Keratinocyte (primary cell): Measurements from ENCODE around the gene FAF1. TPM values are rescaled to one million over a fixed set of nuclear protein-coding genes. Genes with fewer than 3 reads are reported as not detected.
"Not testable (repeated sequence)": the region's sequence is repeated elsewhere in the genome, so short reads cannot be mapped to it uniquely, and the experiment has no call there.

Source experiments
- DNase-seq: peaks from one replicate; pipeline ENCODE4 v3.0.0-alpha.2; 2011; ENCODE audit warnings: low read depth, missing footprints, low spot score
- FAIRE-seq: peaks from 2 replicates; lab custom pipeline; 2011; peaks lifted over from hg19 to GRCh38; lab: Jason Lieb, UNC
- H2AFZ ChIP-seq: 2 replicates; pipeline ENCODE4 v1.6.0; 2012; ENCODE audit warnings: low read length, control low read depth, inconsistent platforms; ENCODE audit not compliant: control insufficient read depth
- H3K27ac ChIP-seq: 2 replicates; pipeline ENCODE4 v1.5.1; 2011; ENCODE audit warnings: low read length; ENCODE audit not compliant: control insufficient read depth, insufficient read depth
- H3K27me3 ChIP-seq: 3 replicates; pipeline ENCODE4 v1.6.0; 2011; ENCODE audit warnings: low read length; ENCODE audit not compliant: control insufficient read depth, insufficient read depth; ENCODE audit errors: extremely low read depth
- H3K36me3 ChIP-seq, 2 experiments: 2 replicates in 1 of 2; 3 replicates in 1 of 2; pipeline ENCODE4 v1.5.1; 2011; ENCODE audit warnings: low read length in 2 of 2, mild to moderate bottlenecking in 1 of 2; ENCODE audit not compliant: control insufficient read depth in 2 of 2, insufficient read depth in 2 of 2; ENCODE audit errors: extremely low read depth in 1 of 2
- H3K4me1 ChIP-seq: 3 replicates; pipeline ENCODE4 v1.5.1; 2011; ENCODE audit warnings: low read length; ENCODE audit not compliant: control insufficient read depth, insufficient read depth; ENCODE audit errors: extremely low read depth
- H3K4me2 ChIP-seq: 3 replicates; pipeline ENCODE4 v1.6.0; 2011; ENCODE audit warnings: low read depth, low read length; ENCODE audit not compliant: control insufficient read depth, insufficient read depth; ENCODE audit errors: extremely low read depth
- H3K4me3 ChIP-seq, 3 experiments: fragments of 200-600 bp in 1 of 3; sonication (generic) in 1 of 3; 2 replicates in 2 of 3; 3 replicates in 1 of 3; pipeline ENCODE4 v1.5.1; 2011 to 2016; ENCODE audit warnings: low read length in 3 of 3, mild to moderate bottlenecking in 3 of 3, control low read depth in 2 of 3, inconsistent platforms in 1 of 3, low read depth in 1 of 3, mixed read lengths in 1 of 3, mixed run types in 1 of 3, moderate library complexity in 1 of 3; ENCODE audit not compliant: control insufficient read depth in 2 of 3, insufficient read depth in 2 of 3; ENCODE audit errors: extremely low read depth in 1 of 3
- H3K79me2 ChIP-seq: 2 replicates; pipeline ENCODE4 v1.6.0; 2012; ENCODE audit warnings: low read length; ENCODE audit not compliant: control insufficient read depth, insufficient read depth
- H3K9ac ChIP-seq: 3 replicates; pipeline ENCODE4 v1.6.0; 2011; ENCODE audit warnings: low read length; ENCODE audit not compliant: control insufficient read depth, insufficient read depth; ENCODE audit errors: extremely low read depth
- H3K9me1 ChIP-seq: 3 replicates; pipeline ENCODE4 v1.6.0; 2011; ENCODE audit warnings: low read length; ENCODE audit not compliant: control insufficient read depth, insufficient read depth; ENCODE audit errors: extremely low read depth
- H3K9me3 ChIP-seq: 2 replicates; pipeline ENCODE4 v1.5.1; 2012; ENCODE audit warnings: low read depth, low read length; ENCODE audit not compliant: control insufficient read depth
- H4K20me1 ChIP-seq: 3 replicates; pipeline ENCODE4 v1.6.0; 2011; ENCODE audit warnings: low read length; ENCODE audit not compliant: control insufficient read depth, insufficient read depth; ENCODE audit errors: extremely low read depth
- EZH2 ChIP-seq: IDR thresholded peaks from one replicate; pipeline ENCODE4 v1.6.1; 2012; ENCODE audit warnings: inconsistent platforms, mild to moderate bottlenecking, low read length, moderate library complexity
- dilution Hi-C: fragments of 300-500 bp; cut with MboI; formaldehyde crosslinking; loops from one replicate; pipeline ENCODE4 v1.7.0; 2020; ENCODE audit warnings: low sequenced_read_pairs; ENCODE audit not compliant: extremely low pct_ligation_motif_present
- polyA minus RNA-seq, 3 experiments: library from RNA; depleted of rRNA, polyadenylated mRNA; stranded (reverse); fragments of >200 nt; gene quantifications; 1 replicate in 1 of 3; 2 replicates in 1 of 3; 3 replicates in 1 of 3; pipeline ENCODE4 v1.2.3, GENCODE V29; 2011
- polyA plus RNA-seq, 5 experiments: library from polyadenylated mRNA; depleted of rRNA in 3 of 5; stranded (reverse) in 3 of 5; stranded (forward) in 1 of 5; unstranded in 1 of 5; fragments of >200 nt; gene quantifications; 1 replicate in 1 of 5; 2 replicates in 3 of 5; 3 replicates in 1 of 5; pipeline versions ENCODE4 v1.2.1 to v1.2.3, GENCODE V29; 2011 to 2012; ENCODE audit warnings: missing spikeins in 2 of 5, low read depth in 1 of 5, low replicate concordance in 1 of 5
- TF ChIP-seq, protein P1 (sequence below), 3 experiments: IDR thresholded peaks in 1 of 3; conservative IDR thresholded peaks in 1 of 3; optimal IDR thresholded peaks in 1 of 3; 2 replicates in 2 of 3; 3 replicates in 1 of 3; pipeline versions ENCODE3 to v1.5.1; 2011; ENCODE audit warnings: low read length in 3 of 3, mild to moderate bottlenecking in 3 of 3, moderate library complexity in 2 of 3, control low read depth in 1 of 3, inconsistent platforms in 1 of 3; ENCODE audit not compliant: insufficient read depth in 2 of 3; ENCODE audit errors: extremely low read depth in 1 of 3

FAF1 gene
- polyA plus RNA-seq (18.6 to 33.1 TPM (median 21.1 TPM) in 3 replicates), polyA minus RNA-seq (5.6 to 62.2 TPM (median 23.3 TPM) in 3 replicates)
- polyA plus RNA-seq (2011; ENCODE audit: low read depth): 45.0 TPM
- polyA plus RNA-seq (2011; cell fraction: cytosol; rRNA removed): 23.1 and 33.9 TPM in 2 replicates
- polyA plus RNA-seq (2011; cell fraction: nucleus; rRNA removed): 16.0 and 18.3 TPM in 2 replicates
- polyA plus RNA-seq (2012; ENCODE audit: low replicate concordance): 37.6 and 45.9 TPM in 2 replicates
- 12.7 TPM for polyA minus RNA-seq (2011; cell fraction: cytosol; rRNA and poly(A)+ RNA removed)
- polyA minus RNA-seq (2011; cell fraction: nucleus; rRNA and poly(A)+ RNA removed): 16.0 and 44.8 TPM in 2 replicates

DNA sequence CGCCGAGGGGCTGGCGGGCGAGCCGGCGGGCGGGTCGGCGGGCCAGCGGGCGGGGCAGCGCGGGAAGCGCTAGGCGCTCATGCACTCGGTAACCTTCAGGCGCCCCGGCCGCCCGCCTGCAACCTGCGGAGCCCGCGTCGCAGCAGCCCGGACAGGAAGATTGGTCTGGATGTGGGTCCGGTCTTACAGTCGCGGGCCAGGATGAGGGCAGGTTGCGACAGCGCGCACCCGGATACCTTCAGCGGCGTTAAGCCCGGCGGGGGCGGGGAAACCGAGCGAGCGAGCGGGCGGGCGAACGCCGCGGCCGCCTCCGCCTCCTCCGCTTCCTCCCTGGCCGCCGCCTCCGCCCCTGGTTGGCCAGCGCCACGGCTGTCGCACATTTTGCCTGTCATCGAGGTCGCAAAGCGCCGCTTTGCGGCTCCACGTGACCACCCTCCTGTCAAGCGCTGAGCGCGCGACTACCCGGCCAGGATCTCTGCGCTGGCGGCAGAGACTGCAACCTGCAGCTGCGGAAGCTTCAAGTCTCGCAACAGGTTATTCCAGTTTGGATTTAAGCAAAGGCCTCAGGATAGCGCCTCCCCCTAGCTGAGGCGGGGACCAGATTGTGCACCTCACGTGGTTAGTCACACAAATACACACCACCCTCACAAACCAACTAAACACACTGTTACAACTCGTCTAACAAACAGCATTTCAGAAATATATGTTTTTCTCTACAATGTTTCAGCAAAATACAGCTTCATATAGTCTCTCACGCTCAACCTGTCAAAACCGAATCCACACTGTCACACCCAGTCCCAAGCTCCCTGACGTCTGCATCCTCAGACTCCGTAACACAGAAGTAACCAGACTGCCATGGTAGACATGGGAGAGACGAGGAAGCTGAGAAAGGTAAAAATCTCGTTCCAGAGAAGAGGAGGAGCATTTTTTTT is at the start of gene FAF1:
Gene FAF1, minus strand, starts transcription at position 355 of the 932 bp plus-strand sequence. CDS start 456 bp downstream, outside the sequence.
- dilution Hi-C loops: no loop called here
- Histone ChIP-seq H3K36me3 (no peaks in the 10 kb centered on the region), H3K79me2 (peaks cover 39% of the 10 kb centered on the region), H3K27me3 (no peaks in the 10 kb centered on the region), H3K27ac (peak within 1 kb of the TSS; percentile 90), H3K4me3 (peak within 1 kb of the TSS; percentile 60 to 95 (median 94)), H4K20me1 (no peaks in the 10 kb centered on the region), H3K9me3 (no peaks in the 10 kb centered on the region), H3K4me1 (peaks cover 7% of the 10 kb centered on the region), H2AFZ (peak within 1 kb of the TSS; percentile 99), H3K4me2 (peak within 1 kb of the TSS; percentile 100), H3K9me1 (no peaks in the 10 kb centered on the region), H3K9ac (peak within 1 kb of the TSS; percentile 86)
- TF ChIP-seq EZH2: no peak
- TF ChIP-seq, protein P1, sequence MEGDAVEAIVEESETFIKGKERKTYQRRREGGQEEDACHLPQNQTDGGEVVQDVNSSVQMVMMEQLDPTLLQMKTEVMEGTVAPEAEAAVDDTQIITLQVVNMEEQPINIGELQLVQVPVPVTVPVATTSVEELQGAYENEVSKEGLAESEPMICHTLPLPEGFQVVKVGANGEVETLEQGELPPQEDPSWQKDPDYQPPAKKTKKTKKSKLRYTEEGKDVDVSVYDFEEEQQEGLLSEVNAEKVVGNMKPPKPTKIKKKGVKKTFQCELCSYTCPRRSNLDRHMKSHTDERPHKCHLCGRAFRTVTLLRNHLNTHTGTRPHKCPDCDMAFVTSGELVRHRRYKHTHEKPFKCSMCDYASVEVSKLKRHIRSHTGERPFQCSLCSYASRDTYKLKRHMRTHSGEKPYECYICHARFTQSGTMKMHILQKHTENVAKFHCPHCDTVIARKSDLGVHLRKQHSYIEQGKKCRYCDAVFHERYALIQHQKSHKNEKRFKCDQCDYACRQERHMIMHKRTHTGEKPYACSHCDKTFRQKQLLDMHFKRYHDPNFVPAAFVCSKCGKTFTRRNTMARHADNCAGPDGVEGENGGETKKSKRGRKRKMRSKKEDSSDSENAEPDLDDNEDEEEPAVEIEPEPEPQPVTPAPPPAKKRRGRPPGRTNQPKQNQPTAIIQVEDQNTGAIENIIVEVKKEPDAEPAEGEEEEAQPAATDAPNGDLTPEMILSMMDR (optimal IDR thresholded peaks at IDR 0.05 in 1 of 3, IDR thresholded peaks at IDR 0.05 in 1 of 3, conservative IDR thresholded peaks at IDR 0.05 in 1 of 3; ENCODE audit: extremely low read depth in 1 of 3, insufficient read depth in 2 of 3, low read length in 3 of 3): peak; percentile 16 to 39 (median 36)
- FAIRE-seq: peak; percentile 85
- peak; percentile 90 for DNase-seq

DNA sequence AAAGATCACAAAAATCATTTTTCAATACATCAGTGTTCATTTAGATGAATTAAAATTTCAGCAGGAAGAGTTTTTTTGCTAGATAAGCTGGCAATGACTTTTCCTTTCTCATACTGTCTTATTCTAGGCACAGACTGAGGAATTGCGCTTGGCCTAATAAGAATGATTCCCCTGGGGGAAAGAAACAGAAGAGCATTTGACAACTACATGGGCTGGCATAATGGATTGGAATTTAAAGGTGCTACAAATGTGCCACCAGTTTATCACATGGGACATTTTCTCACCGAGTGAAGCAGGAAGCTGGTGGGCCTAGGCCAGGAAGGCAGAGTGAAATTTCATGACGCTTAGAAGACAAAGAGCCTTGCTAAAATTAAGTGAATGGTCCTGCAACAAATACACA is 49.3 kb upstream of the FAF1 start:
- no peaks in the 10 kb centered on the region for H3K79me2 ChIP-seq
- TF ChIP-seq, protein P1 (optimal IDR thresholded peaks at IDR 0.05 in 1 of 3, IDR thresholded peaks at IDR 0.05 in 1 of 3, conservative IDR thresholded peaks at IDR 0.05 in 1 of 3; ENCODE audit: extremely low read depth in 1 of 3, insufficient read depth in 2 of 3, low read length in 3 of 3): no peak
- TF ChIP-seq EZH2: no peak
- no peaks in the 10 kb centered on the region for H3K36me3 ChIP-seq
- H2AFZ ChIP-seq: no peak overlapping the region
- no peak overlapping the region for H3K4me3 ChIP-seq
- H3K9ac ChIP-seq: no peak overlapping the region
- H4K20me1 ChIP-seq: no peaks in the 10 kb centered on the region
- dilution Hi-C loops: no loop called here
- H3K9me1 ChIP-seq: no peaks in the 10 kb centered on the region
- DNase-seq: no peak
- H3K9me3 ChIP-seq: no peaks in the 10 kb centered on the region
- no peak for FAIRE-seq
- no peak overlapping the region for H3K27ac ChIP-seq
- H3K4me1 ChIP-seq: no peaks in the 10 kb centered on the region
- no peak overlapping the region for H3K4me2 ChIP-seq
- no peaks in the 10 kb centered on the region for H3K27me3 ChIP-seq

DNA sequence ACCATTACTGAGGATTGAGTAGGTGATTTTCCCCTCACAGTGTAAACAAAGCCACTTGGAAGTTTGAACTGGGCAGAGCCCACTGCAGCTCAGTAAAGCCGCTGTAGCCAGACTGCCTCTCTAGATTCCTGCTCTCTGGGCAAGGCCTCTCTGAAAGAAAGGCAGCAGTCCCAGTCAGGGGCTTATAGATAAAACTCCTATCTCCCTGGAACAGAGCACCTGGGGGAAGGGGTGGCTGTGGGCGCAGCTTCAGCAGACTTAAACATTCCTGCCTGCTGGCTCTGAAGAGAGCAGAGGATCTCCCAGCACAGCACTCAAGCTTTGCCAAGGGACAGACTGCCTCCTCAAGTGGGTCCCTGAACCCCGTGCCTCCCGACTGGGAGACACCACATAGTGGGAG is 45.5 kb upstream of the FAF1 start:
- H3K79me2 ChIP-seq, H3K9me3 ChIP-seq, H3K9me1 ChIP-seq, H2AFZ ChIP-seq, H4K20me1 ChIP-seq, dilution Hi-C loops, H3K9ac ChIP-seq, DNase-seq, H3K4me1 ChIP-seq, H3K27me3 ChIP-seq, H3K4me2 ChIP-seq, H3K4me3 ChIP-seq, H3K36me3 ChIP-seq, FAIRE-seq, H3K27ac ChIP-seq: not testable (repeated sequence)
